ENCODE results near the gene TRNAU1AP.

The TRNAU1AP gene

DNA sequence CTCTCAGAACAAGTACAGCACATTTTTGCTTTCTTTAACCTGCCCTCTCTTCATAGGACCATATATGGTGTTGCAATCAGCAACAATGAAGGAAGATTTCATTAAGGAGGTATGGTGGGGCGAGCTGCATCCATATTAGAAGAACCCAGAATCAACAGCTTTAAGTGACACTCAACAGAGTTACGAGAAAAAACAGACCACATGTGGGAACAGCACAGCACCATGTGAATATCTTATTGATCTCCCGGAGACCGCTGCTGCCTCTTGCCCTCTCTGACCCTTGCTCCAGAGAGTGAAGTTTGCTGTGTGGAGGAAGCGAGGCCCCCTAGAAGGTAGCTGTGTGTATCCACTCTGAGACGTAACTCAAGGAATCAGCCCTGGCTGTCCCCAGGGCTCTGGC is 52.1 kb downstream of the TRNAU1AP start:
- TF ChIP-seq FOXM1 (IDR thresholded peaks at IDR 0.05; ENCODE audit: borderline replicate concordance, low read depth) (no peak), ZBTB7A (IDR thresholded peaks at IDR 0.05; ENCODE audit: low read depth) (no peak), CEBPB (IDR thresholded peaks at IDR 0.05) (no peak)
- TF ChIP-seq, protein P1, sequence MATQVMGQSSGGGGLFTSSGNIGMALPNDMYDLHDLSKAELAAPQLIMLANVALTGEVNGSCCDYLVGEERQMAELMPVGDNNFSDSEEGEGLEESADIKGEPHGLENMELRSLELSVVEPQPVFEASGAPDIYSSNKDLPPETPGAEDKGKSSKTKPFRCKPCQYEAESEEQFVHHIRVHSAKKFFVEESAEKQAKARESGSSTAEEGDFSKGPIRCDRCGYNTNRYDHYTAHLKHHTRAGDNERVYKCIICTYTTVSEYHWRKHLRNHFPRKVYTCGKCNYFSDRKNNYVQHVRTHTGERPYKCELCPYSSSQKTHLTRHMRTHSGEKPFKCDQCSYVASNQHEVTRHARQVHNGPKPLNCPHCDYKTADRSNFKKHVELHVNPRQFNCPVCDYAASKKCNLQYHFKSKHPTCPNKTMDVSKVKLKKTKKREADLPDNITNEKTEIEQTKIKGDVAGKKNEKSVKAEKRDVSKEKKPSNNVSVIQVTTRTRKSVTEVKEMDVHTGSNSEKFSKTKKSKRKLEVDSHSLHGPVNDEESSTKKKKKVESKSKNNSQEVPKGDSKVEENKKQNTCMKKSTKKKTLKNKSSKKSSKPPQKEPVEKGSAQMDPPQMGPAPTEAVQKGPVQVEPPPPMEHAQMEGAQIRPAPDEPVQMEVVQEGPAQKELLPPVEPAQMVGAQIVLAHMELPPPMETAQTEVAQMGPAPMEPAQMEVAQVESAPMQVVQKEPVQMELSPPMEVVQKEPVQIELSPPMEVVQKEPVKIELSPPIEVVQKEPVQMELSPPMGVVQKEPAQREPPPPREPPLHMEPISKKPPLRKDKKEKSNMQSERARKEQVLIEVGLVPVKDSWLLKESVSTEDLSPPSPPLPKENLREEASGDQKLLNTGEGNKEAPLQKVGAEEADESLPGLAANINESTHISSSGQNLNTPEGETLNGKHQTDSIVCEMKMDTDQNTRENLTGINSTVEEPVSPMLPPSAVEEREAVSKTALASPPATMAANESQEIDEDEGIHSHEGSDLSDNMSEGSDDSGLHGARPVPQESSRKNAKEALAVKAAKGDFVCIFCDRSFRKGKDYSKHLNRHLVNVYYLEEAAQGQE (IDR thresholded peaks at IDR 0.05; ENCODE audit: low read depth), result no peak

DNA sequence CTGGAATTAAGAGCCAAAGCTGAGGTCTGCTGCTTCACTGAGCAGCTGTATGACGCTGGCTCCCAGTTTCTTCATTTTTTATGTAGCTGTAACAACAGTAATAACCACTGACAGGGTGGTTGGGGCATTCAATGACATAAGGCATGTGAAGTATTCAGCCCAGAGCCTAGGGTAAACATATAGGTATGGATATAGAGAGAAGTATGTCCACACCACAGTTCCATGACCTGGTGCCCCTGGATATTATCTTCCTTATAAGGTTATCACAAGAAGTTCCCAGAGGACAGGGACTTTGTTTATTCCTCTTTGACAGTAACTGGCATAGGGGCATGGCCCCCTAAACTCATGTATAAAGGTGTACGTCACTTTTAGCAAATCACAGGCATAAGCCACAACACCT is 53.9 kb downstream of the TRNAU1AP start:
- TF ChIP-seq, protein P1 (IDR thresholded peaks at IDR 0.05; ENCODE audit: low read depth), result no peak
- TF ChIP-seq TCF12 (IDR thresholded peaks at IDR 0.05; ENCODE audit: low read depth) (no peak), TAF1 (IDR thresholded peaks at IDR 0.05; ENCODE audit: low read depth) (no peak), NFIC (IDR thresholded peaks at IDR 0.05) (no peak), FOXM1 (IDR thresholded peaks at IDR 0.05; ENCODE audit: borderline replicate concordance, low read depth) (no peak), EGR1 (IDR thresholded peaks at IDR 0.05) (no peak), TEAD4 (IDR thresholded peaks at IDR 0.05) (no peak), RAD21 (IDR thresholded peaks at IDR 0.05; ENCODE audit: low read depth) (no peak), CEBPB (IDR thresholded peaks at IDR 0.05) (no peak), CREB1 (IDR thresholded peaks at IDR 0.05; ENCODE audit: low read depth) (no peak), YY1 (IDR thresholded peaks at IDR 0.05; ENCODE audit: low read depth) (no peak), ZBTB7A (IDR thresholded peaks at IDR 0.05; ENCODE audit: low read depth) (no peak), EP300 (IDR thresholded peaks at IDR 0.05; ENCODE audit: borderline replicate concordance) (no peak)
- TF ChIP-seq, protein P2, sequence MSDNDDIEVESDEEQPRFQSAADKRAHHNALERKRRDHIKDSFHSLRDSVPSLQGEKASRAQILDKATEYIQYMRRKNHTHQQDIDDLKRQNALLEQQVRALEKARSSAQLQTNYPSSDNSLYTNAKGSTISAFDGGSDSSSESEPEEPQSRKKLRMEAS (IDR thresholded peaks at IDR 0.05), result no peak
- TF ChIP-seq, protein P3, sequence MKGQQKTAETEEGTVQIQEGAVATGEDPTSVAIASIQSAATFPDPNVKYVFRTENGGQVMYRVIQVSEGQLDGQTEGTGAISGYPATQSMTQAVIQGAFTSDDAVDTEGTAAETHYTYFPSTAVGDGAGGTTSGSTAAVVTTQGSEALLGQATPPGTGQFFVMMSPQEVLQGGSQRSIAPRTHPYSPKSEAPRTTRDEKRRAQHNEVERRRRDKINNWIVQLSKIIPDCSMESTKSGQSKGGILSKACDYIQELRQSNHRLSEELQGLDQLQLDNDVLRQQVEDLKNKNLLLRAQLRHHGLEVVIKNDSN (IDR thresholded peaks at IDR 0.05), result no peak

DNA sequence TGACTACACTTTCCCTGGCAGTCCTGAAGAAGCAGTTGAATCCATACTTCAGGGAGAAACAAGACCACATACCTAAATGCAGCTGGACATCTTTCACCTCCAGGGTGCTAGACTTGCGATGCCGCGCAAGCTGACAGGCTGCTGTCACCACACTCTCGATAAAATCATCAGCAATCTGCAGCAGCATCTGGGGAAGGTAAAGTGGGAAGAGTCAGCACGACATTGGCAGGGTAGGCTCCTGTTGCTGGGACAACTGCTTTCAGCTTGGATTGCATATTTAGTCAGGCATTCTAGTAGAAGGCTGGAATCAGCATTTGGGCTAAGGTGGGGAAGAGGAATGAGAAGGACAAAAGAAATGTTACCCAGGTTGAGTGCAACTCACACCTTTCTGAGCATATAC is 60.3 kb downstream of the TRNAU1AP start:
- TF ChIP-seq EGR1 (IDR thresholded peaks at IDR 0.05) (no peak), EP300 (IDR thresholded peaks at IDR 0.05; ENCODE audit: borderline replicate concordance) (no peak), CREB1 (IDR thresholded peaks at IDR 0.05; ENCODE audit: low read depth) (no peak), RAD21 (IDR thresholded peaks at IDR 0.05; ENCODE audit: low read depth) (no peak)
- TF ChIP-seq, protein P3 (IDR thresholded peaks at IDR 0.05), result no peak
- TF ChIP-seq, protein P1 (IDR thresholded peaks at IDR 0.05; ENCODE audit: low read depth), result no peak
